Prostate gland (tissue), 1 donor: ENCODE results near the gene POLD2.

ENCODE experiments used
- POLR2A ChIP-seq: fragments of 450-650 bp; IDR thresholded peaks from one replicate; pipeline ENCODE4 v1.6.1; 2016; ENCODE audit warnings: antibody characterized with exemption, mild to moderate bottlenecking
- POLR2AphosphoS5 ChIP-seq: sonication (generic); formaldehyde crosslinking; IDR thresholded peaks from one replicate; pipeline ENCODE4 v1.6.1; 2017; ENCODE audit warnings: antibody characterized with exemption

DNA sequence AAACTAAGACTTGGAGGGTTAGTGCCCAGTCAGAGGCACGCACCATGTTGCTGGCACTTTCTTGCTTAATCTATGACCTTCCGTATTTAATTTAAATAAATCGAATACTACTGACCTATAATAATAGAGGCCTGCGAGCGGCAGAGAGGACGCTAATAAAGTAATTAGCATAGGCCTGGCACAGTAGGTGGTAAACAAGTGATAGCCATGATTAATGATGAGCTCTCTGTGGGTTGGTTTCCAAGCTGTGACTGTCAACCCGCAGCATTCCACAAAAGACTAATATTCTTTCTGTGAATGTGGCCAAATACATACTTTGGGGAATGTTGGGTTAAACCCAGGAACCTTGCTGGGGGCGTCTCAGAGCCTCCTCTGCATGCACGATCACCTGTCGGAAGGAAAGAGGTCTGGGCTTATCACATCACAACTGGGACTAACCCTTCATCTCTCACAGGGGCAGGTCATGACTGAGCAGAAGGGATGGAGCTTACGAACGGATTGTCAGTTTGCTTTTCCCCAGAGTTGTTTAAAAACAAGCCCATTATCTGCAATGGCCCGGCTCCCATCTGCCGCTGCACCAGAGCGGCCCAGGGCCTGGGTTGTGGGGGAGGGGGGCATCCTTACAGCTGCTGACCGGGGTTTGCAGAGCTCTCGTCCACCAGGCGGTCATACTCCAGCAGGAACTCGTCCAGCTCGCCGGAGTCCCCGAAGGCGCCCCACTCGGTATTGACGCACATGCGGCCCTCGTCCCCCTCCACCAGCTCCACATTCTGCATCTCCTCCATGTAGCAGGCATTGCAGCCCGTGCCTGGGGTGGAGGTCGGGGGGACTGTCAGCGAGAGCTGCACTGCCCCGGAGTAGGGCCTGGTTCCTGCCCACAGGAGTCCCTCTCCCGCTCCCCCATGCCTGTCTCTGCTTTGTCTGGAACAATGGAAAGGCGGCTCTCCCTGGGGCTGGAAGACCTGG, 24.0 kb upstream of the POLD2 start:
- TF ChIP-seq POLR2A (no peak), POLR2AphosphoS5 (no peak)
